NCI-H146 (cell line): Measurements from ENCODE around the gene HOTAIR.

ENCODE experiments used
- DNase-seq: peaks from one replicate; lab custom pipeline; 2025; lab: John Stamatoyannopoulos, UW

HOTAIR gene

GRCh38 chr12:53988541-53989226 lies 13.9 kb upstream of the HOTAIR start:
- DNase-seq: no peak

GRCh38 chr12:53987787-53988230 lies 13.1 kb upstream of the HOTAIR start:
- DNase-seq: no peak

GRCh38 chr12:53986686-53987483 lies 12.1 kb upstream of the HOTAIR start:
- DNase-seq: no peak

- no peak for DNase-seq
Observed at GRCh38 chr12:53985994-53986685, 11.4 kb upstream of the HOTAIR start.

GRCh38 chr12:53985692-53985993 lies 10.9 kb upstream of the HOTAIR start:
- no peak for DNase-seq

- DNase-seq: peak; percentile 14
Observed at GRCh38 chr12:53984901-53985691, 10.3 kb upstream of the HOTAIR start, which contains the start of gene HOXC10. TSS of gene HOXC10 (plus strand) at chr12:53985146. CDS start at chr12:53985260, 114 bp downstream.

- DNase-seq: no peak
Observed at GRCh38 chr12:53983950-53984572, 9.3 kb upstream of the HOTAIR start.

GRCh38 chr12:53983568-53983949 lies 8.8 kb upstream of the HOTAIR start:
- DNase-seq: no peak

GRCh38 chr12:53982648-53983567 lies 8.2 kb upstream of the HOTAIR start:
- no peak for DNase-seq

- no peak for DNase-seq
Observed at GRCh38 chr12:53981634-53982565, 7.1 kb upstream of the HOTAIR start.

- no peak for DNase-seq
Observed at GRCh38 chr12:53980802-53981496, 6.2 kb upstream of the HOTAIR start.

GRCh38 chr12:53980104-53980801 lies 5.5 kb upstream of the HOTAIR start:
- DNase-seq: no peak

- no peak for DNase-seq
Observed at GRCh38 chr12:53978477-53979356, 4.0 kb upstream of the HOTAIR start.

GRCh38 chr12:53977596-53978445 lies 3.1 kb upstream of the HOTAIR start:
- DNase-seq: no peak

- DNase-seq: no peak
Observed at GRCh38 chr12:53976823-53977595, 2.3 kb upstream of the HOTAIR start.
